CD14-positive monocyte (primary cell): ENCODE data around the gene GRIN3B. TPM values are rescaled to one million over a fixed set of nuclear protein-coding genes. Genes with fewer than 3 reads are reported as not detected.

ENCODE experiments used
- DNase-seq, 3 donors: peaks; one replicate each; pipeline ENCODE4 v3.0.0-alpha.2; 2011 to 2022
- H2AFZ ChIP-seq: 2 replicates; pipeline ENCODE4 v1.6.0; 2012; ENCODE audit warnings: mild to moderate bottlenecking, low read depth, low read length, inconsistent platforms; ENCODE audit not compliant: insufficient read depth, poor library complexity, severe bottlenecking
- H3K27ac ChIP-seq, 2 donors: 1 replicate in 1 of 2; 2 replicates in 1 of 2; pipeline ENCODE4 v1.5.1; 2012 to 2013; ENCODE audit warnings: low read length in 2 of 2, control low read depth in 1 of 2, inconsistent platforms in 1 of 2, low read depth in 1 of 2, mild to moderate bottlenecking in 1 of 2
- H3K27me3 ChIP-seq, 2 donors: one replicate each; pipeline versions ENCODE4 v1.6.0 to v1.6.1; 2011 to 2013; ENCODE audit warnings: low read length in 2 of 2; ENCODE audit not compliant: control insufficient read depth in 2 of 2, insufficient read depth in 2 of 2
- H3K36me3 ChIP-seq, 2 donors: replicated peaks in 1 of 2; 1 replicate in 1 of 2; 2 replicates in 1 of 2; pipeline versions ENCODE4 v1.5.1 to v1.6.1; 2012 to 2013; ENCODE audit warnings: low read length in 2 of 2, control low read depth in 1 of 2, inconsistent platforms in 1 of 2, mild to moderate bottlenecking in 1 of 2; ENCODE audit not compliant: insufficient read depth in 2 of 2, control insufficient read depth in 1 of 2
- H3K4me1 ChIP-seq, 2 donors: 1 replicate in 1 of 2; 2 replicates in 1 of 2; pipeline versions ENCODE4 v1.5.1 to v1.6.1; 2012 to 2013; ENCODE audit warnings: low read length in 2 of 2, control low read depth in 1 of 2, inconsistent platforms in 1 of 2, mild to moderate bottlenecking in 1 of 2, moderate library complexity in 1 of 2; ENCODE audit not compliant: insufficient read depth in 2 of 2, control insufficient read depth in 1 of 2
- H3K4me2 ChIP-seq: replicated peaks from 2 replicates; pipeline ENCODE3; 2012; ENCODE audit warnings: low read length, moderate library complexity, mild to moderate bottlenecking; ENCODE audit not compliant: poor library complexity, severe bottlenecking; ENCODE audit errors: extremely low read depth
- H3K4me3 ChIP-seq, 3 experiments: fragments of 200-600 bp in 1 of 3; sonication (generic) in 1 of 3; replicated peaks in 1 of 3; 1 replicate in 2 of 3; 2 replicates in 1 of 3; pipeline ENCODE4 v1.5.1; 2011 to 2013; ENCODE audit warnings: low read length in 3 of 3, mild to moderate bottlenecking in 3 of 3, control low read depth in 2 of 3, low read depth in 2 of 3, inconsistent platforms in 1 of 3, moderate library complexity in 1 of 3
- H3K79me2 ChIP-seq: 2 replicates; pipeline ENCODE4 v1.6.0; 2012; ENCODE audit warnings: mild to moderate bottlenecking, control low read depth, inconsistent platforms, low read length, moderate library complexity; ENCODE audit not compliant: insufficient read depth
- H3K9ac ChIP-seq: 2 replicates; pipeline ENCODE4 v1.6.0; 2017; ENCODE audit warnings: low read length, mild to moderate bottlenecking; ENCODE audit not compliant: insufficient read depth, poor library complexity, severe bottlenecking
- H3K9me3 ChIP-seq, 2 donors: replicated peaks in 1 of 2; 1 replicate in 1 of 2; 2 replicates in 1 of 2; pipeline versions ENCODE4 v1.5.1 to v1.6.1; 2012 to 2013; ENCODE audit warnings: low read length in 2 of 2, control low read depth in 1 of 2; ENCODE audit not compliant: control insufficient read depth in 1 of 2, insufficient read depth in 1 of 2
- H4K20me1 ChIP-seq: 2 replicates; pipeline ENCODE4 v1.6.0; 2012; ENCODE audit warnings: mild to moderate bottlenecking, low read length, control low read depth, moderate library complexity; ENCODE audit not compliant: insufficient read depth
- H3K27ac Mint-ChIP-seq, 7 donors: one replicate each; pipeline ENCODE4 v1.8.0; 2020; ENCODE audit warnings: mild to moderate bottlenecking in 7 of 7, mixed read lengths in 7 of 7, moderate library complexity in 6 of 7, inconsistent platforms in 2 of 7
- H3K27me3 Mint-ChIP-seq, 3 donors: one replicate each; pipeline ENCODE4 v1.8.0; 2021 to 2022; ENCODE audit warnings: low read depth in 3 of 3, mild to moderate bottlenecking in 3 of 3, mixed read lengths in 3 of 3, moderate library complexity in 3 of 3, inconsistent platforms in 1 of 3
- H3K36me3 Mint-ChIP-seq, 2 donors: one replicate each; pipeline ENCODE4 v1.8.0; 2020; ENCODE audit warnings: mixed read lengths in 2 of 2, inconsistent platforms in 1 of 2, mild to moderate bottlenecking in 1 of 2
- H3K4me1 Mint-ChIP-seq: one replicate; pipeline ENCODE4 v1.8.0; 2020; ENCODE audit warnings: mild to moderate bottlenecking, mixed read lengths
- H3K4me3 Mint-ChIP-seq, 2 donors: one replicate each; pipeline ENCODE4 v1.8.0; 2020; ENCODE audit warnings: mild to moderate bottlenecking in 2 of 2, mixed read lengths in 2 of 2, moderate library complexity in 1 of 2
- H3K9me3 Mint-ChIP-seq, 7 donors: one replicate each; pipeline ENCODE4 v1.8.0; 2020 to 2022; ENCODE audit warnings: mixed read lengths in 7 of 7, mild to moderate bottlenecking in 6 of 7, moderate library complexity in 6 of 7, inconsistent platforms in 2 of 7
- WGBS: methylation state at CpG from one replicate; pipeline ENCODE4 v1.1.5; 2013; ENCODE audit warnings: missing lambda C conversion rate; ENCODE audit not compliant: insufficient coverage; 5-methylcytosine and 5-hydroxymethylcytosine counted together
- intact Hi-C, 2 donors: fragments of 100-400 bp; cut with micrococcal nuclease; formaldehyde crosslinking; loops; one replicate each; pipeline versions ENCODE4 v1.15.0 to v1.15.1; 2023
- polyA plus RNA-seq, 3 donors: library from polyadenylated mRNA; depleted of rRNA in 1 of 3; unstranded in 2 of 3; stranded (reverse) in 1 of 3; fragments of 300-500 nt in 2 of 3; fragments of >200 nt in 1 of 3; fragmentation: Illumina TruSeq in 2 of 3; gene quantifications; 1 replicate in 2 of 3; 2 replicates in 1 of 3; pipeline ENCODE4 v1.2.3, GENCODE V29; 2012 to 2021
- TF ChIP-seq, protein P1 (sequence below): fragments of 200-600 bp; IDR thresholded peaks from one replicate; pipeline ENCODE4 v1.8.0; 2022; ENCODE audit warnings: antibody characterized with exemption, mild to moderate bottlenecking

The GRIN3B gene
- polyA plus RNA-seq, 3 donors, result 0.13 to 0.27 TPM; not detected in 1

DNA sequence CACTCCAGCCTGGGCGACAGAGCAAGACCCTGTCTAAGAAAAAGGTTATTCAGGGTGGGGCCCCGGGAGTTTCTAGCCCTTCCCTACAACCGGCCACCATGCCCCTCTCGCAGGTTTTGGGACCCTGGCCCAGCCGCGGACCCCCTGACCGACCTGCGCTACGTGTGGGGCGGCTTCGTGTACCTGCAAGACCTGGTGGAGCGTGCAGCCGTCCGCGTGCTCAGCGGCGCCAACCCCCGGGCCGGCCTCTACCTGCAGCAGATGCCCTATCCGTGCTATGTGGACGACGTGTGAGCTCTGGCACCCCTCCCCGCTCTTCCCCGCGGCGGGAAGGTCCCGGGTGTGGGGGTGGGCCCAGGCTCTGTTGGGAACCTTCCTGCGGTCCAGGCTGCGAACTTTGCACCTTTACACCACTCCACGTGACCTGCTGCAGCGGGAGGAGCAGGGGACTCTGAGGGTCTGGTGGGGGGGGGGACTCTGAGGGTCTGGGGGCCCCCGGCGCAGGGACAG lies 46.0 kb downstream of the GRIN3B start:
- no peaks in the 10 kb centered on the region for H3K9me3 ChIP-seq
- DNase-seq, result no peak
- TF ChIP-seq, protein P1, sequence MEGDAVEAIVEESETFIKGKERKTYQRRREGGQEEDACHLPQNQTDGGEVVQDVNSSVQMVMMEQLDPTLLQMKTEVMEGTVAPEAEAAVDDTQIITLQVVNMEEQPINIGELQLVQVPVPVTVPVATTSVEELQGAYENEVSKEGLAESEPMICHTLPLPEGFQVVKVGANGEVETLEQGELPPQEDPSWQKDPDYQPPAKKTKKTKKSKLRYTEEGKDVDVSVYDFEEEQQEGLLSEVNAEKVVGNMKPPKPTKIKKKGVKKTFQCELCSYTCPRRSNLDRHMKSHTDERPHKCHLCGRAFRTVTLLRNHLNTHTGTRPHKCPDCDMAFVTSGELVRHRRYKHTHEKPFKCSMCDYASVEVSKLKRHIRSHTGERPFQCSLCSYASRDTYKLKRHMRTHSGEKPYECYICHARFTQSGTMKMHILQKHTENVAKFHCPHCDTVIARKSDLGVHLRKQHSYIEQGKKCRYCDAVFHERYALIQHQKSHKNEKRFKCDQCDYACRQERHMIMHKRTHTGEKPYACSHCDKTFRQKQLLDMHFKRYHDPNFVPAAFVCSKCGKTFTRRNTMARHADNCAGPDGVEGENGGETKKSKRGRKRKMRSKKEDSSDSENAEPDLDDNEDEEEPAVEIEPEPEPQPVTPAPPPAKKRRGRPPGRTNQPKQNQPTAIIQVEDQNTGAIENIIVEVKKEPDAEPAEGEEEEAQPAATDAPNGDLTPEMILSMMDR, result no peak
- no peak overlapping the region for H3K27ac ChIP-seq
- H3K36me3 ChIP-seq, result peaks cover 35 to 61% of the 10 kb centered on the region in 2 donors
- no peaks in the 10 kb centered on the region for H3K27me3 ChIP-seq
- H3K9me3 Mint-ChIP-seq, result no peaks in the 10 kb centered on the region
- 98% methylated on average over 23 of the region's 33 CpGs for WGBS
- H3K36me3 Mint-ChIP-seq, result peaks cover 28 to 41% of the 10 kb centered on the region in 2 donors
- H3K9ac ChIP-seq, result no peak overlapping the region
- H3K27ac Mint-ChIP-seq, result no peak overlapping the region
- peaks cover 0 to 1% (median 1%) of the 10 kb centered on the region in 3 donors for H3K27me3 Mint-ChIP-seq
- intact Hi-C loops, result no loop called here
- no peak overlapping the region for H3K4me2 ChIP-seq
- H2AFZ ChIP-seq, result no peak overlapping the region
- H4K20me1 ChIP-seq, result peaks cover 41% of the 10 kb centered on the region
- no peak overlapping the region for H3K4me3 Mint-ChIP-seq
- H3K4me3 ChIP-seq, result no peak overlapping the region
- peaks cover 15% of the 10 kb centered on the region for H3K79me2 ChIP-seq
- peaks cover 11 to 20% of the 10 kb centered on the region in 2 donors for H3K4me1 ChIP-seq
- peaks cover 4% of the 10 kb centered on the region for H3K4me1 Mint-ChIP-seq

- Histone ChIP-seq H3K4me1 (peaks cover 5 to 11% of the 10 kb centered on the region in 2 donors), H2AFZ (no peak overlapping the region), H3K9ac (no peak overlapping the region), H4K20me1 (peaks cover 32% of the 10 kb centered on the region), H3K27ac (no peak overlapping the region), H3K79me2 (peaks cover 7% of the 10 kb centered on the region), H3K4me2 (no peak overlapping the region), H3K36me3 (peaks cover 37 to 63% of the 10 kb centered on the region in 2 donors), H3K9me3 (no peaks in the 10 kb centered on the region), H3K4me3 (no peak overlapping the region), H3K27me3 (no peaks in the 10 kb centered on the region)
- no peak for DNase-seq
- no peak overlapping the region for H3K4me3 Mint-ChIP-seq
- peaks cover 0 to 1% (median 1%) of the 10 kb centered on the region in 3 donors for H3K27me3 Mint-ChIP-seq
- peaks cover 0 to 4% (median 0%) of the 10 kb centered on the region in 7 donors for H3K9me3 Mint-ChIP-seq
- peaks cover 34 to 48% of the 10 kb centered on the region in 2 donors for H3K36me3 Mint-ChIP-seq
- TF ChIP-seq, protein P1, result no peak
- 83% methylated on average over 70 of the region's 77 CpGs for WGBS
- no peaks in the 10 kb centered on the region for H3K4me1 Mint-ChIP-seq
- H3K27ac Mint-ChIP-seq, result no peak overlapping the region
- intact Hi-C loops, result no loop called here
These were observed 46.8 kb downstream of the GRIN3B start for GRCh38 chr19:1046836-1047695.
